ENCODE results near the gene CDK9.

Gene CDK9

DNA sequence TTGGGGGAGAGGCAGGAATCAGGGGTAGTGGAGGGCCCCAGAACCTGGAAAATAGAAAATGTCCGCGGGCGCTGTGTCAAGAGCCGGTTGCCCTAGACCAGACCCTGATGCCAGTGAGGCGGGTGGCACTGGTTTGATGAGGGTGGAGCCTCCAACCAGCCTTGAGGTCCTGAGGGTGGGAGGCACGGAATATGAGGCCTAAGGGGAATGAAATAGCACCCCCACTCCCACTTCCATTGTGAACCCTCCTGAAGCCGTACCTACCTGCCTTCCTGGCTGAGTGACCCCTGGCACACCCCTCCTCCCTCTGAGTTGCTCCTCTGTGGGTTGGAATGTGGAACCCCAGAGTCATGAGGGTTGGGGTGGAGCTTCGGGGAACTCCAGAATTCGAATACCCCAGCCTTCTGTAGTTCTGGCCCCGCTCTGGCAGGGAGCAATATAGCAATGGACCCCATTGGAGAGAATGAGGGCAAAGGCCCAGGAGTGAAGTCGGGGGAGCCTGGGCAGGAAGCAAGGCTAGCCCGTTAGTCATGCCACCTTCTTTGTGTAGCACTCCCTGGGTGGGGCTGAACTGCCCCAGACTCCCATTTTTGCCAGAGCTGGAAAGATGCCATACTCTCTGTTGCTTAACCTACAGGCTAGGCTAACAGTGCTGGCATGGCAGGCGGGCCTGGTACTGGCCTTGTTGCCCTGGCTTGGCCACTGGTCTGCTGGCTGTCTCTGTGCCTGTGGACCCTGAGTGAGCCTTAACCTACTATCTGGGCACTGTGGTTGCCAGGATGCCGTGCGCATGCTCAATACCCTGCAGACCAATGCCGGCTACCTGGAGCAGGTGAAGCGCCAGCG is 17.9 kb downstream of the CDK9 start:
- DNase-seq: no peak

DNA sequence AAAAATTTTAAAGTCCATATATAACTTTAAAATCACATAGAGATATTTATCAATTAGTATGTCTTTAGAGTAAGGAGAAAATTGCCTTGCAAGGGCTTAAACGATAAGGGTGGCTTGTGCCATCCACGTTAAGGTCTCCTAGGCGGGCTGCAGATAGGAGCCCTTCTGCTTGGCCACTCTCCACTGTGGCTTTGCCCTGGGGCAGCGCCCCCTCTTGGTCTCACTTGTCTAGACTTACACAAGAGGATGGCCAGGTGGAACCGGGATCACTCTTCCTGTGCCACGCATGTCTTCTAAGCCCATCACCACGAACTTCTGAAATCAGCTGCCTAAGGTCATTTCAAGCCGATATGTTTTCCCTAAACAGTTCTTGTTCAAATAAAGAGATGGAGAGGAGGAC is 19.8 kb downstream of the CDK9 start:
- no peak for DNase-seq

DNA sequence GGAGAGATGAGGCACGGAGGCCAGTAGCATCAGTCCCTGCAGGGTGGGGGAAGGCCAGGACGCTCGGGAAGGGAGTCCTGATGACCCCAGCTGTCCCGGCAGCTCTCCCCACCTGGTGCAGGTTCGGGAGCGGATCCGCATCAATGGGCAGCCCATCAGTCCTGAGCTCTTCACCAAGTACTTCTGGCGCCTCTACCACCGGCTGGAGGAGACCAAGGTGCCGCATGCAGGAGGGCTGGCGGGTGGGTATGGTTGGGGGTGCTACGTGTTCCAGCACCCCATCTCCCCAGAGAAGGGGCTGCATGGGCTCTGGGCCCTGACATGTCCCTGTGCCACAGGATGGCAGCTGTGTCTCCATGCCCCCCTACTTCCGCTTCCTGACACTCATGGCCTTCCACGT is 21.0 kb downstream of the CDK9 start:
- DNase-seq: no peak

DNA sequence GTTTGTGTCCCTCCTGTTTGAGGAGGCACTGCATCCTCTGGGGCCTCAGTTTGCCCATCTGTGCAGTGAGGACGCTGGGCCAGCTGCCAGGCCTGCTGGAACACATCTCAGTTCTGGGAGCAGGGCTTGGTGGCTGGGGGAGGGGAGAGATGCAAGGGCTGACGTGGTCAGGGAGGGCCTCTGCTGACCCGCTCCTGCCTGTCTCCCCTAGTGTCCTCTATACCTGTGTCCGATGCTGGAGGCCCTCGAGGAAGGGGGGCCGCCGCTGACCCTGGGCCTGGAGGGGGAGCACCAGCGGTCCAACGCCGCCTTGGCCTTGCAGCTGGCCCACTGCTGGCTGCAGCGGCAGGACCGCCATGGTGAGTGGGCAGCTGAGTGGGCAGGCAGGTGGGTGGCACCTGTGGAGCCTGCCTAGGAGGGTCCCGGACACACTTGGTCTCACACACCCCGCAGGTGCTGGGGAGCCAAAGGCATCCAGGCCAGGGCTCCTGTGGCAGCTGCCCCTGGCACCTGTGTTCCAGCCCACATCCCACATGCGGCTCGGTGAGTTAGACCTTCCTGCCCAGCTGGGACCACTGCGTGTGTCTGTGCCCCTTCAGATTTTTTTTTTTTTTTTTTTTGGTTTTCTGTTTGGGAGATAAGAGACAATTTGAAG is 22.6 kb downstream of the CDK9 start:
- no peak for DNase-seq

DNA sequence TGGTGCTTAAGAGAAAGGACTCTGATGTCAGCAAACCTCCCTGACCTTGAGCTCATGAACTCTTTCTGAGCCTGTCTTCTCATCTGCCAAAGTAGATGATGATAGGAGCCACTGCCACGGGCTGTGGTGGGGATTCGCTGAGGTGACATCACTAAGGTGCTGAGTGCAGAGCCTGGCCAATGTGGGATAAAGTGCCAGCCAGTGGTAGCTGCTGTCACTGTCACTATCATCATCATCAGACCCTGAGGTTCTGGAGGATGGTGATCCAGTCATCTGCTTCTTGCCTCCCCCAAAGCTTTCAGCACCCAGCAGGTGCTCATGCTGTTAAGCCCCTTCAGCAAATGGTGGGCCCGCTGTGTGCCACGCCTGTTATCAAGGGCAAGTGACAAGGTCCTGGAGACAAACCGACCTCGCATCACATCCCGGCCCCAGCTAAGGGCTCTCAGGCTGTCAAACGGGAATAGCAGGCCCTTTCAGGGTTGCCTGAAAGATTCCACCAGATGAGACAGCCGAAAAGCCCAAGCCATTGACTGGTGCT is 23.2 kb downstream of the CDK9 start:
- DNase-seq: no peak

DNA sequence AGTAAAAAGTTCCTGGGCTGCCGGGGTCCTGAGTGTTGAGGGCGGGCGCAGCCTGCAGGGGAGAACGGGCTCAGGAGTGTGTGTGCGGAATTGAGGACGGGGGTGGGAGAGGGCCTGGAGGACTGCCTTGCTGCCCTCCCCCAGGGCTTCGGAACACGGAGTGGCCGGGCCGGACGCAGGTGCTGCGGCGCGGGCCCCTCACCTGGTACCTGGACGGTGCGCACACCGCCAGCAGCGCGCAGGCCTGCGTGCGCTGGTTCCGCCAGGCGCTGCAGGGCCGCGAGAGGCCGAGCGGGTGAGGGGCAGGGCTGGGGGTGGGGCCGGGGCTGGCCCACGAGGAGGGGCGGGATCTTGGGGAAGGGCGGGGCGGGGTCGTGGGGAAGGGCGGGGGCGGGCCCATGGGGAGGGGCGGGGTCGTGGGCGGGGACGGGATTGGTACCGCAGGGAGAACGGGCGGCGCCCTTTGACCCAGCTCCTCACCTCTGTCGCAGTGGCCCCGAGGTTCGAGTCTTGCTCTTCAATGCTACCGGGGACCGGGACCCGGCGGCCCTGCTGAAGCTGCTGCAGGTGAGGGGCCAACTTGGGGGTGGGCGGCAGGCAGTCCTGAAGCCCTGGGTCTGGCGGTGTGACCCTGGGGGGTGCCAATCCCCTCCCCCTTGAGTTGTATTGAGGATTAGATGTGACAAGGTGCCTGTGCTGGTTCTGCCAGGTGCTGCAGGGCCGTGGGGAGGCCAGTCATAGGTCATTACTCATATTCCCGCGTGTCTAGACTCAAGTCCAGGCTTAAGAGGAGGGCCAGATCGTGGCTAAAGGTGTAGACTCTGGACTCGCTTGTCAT is 23.9 kb downstream of the CDK9 start:
- no peak for DNase-seq

DNA sequence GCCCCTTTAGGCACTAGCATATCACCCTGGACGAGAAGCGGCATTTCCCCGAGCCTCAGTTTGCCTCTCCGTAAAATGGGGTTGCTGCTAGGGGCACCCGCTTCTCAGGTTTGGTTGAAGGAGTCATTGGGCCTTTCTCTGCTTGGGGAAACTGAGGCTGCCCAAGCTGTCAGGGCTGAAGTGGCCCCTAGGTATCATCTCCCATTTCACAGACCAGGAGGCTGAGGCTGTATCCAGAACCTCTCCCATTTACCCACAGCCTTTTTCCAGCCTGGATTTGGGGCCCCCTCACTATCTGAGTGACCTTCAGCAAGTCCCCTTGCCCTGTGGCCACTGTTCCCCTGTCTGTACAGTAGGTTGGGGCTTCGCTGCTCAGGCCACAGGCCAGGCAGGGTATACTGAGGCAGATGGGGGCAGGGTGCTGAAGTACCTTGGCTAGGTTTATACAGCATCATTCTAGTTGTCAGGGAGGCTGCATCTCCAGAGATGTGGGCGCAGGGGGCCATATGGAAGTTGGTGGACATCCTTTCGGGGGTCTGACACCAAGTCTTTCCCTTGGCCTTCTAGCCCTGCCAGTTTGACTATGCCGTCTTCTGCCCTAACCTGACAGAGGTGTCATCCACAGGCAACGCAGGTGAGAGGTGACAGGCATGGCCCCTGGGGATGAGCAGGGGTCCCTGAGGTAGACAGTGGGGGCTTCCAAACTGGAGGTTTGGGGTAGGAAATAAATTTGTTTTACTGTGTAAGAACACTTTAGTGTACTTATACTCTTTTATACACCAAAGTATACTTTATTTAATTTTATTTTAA is 24.7 kb downstream of the CDK9 start:
- DNase-seq: no peak

DNA sequence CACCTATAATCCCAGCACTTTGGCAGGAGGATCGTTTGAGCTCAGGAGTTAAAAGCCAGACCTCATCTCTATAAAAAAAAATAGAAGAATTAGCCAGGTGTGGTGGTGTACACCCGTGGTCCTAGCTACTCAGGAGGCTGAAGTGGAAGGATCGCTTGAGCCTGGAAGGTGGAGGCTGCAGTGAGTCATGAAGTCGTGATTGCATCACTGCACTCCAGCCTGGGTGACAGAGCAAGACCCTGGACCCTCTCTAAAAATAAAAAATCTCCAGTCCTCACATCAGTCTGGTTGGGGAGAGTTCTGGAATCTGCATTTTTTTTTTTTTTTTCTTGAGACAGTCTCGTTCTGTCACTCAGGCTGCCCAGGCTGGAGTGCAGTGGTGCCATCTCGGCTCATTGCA is 26.2 kb downstream of the CDK9 start:
- no peak for DNase-seq

DNA sequence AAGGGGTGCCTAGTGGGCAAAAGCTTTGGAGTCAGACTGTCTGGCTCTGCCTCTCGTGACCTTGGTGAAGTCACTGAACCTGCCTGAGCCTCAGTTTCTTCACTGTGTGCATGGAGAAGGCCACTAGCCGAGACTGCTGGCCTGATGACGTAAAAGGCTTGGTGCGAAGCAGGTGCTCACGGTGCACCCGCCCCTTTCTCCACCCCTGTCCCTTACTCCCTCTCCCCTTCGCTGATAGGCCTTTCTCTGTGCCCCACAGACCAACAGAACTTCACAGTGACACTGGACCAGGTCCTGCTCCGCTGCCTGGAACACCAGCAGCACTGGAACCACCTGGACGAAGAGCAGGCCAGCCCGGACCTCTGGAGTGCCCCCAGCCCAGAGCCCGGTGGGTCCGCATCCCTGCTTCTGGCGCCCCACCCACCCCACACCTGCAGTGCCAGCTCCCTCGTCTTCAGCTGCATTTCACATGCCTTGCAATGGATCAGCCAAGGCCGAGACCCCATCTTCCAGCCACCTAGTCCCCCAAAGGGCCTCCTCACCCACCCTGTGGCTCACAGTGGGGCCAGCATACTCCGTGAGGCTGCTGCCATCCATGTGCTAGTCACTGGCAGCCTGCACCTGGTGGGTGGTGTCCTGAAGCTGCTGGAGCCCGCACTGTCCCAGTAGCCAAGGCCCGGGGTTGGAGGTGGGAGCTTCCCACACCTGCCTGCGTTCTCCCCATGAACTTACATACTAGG is 27.3 kb downstream of the CDK9 start:
- no peak for DNase-seq

DNA sequence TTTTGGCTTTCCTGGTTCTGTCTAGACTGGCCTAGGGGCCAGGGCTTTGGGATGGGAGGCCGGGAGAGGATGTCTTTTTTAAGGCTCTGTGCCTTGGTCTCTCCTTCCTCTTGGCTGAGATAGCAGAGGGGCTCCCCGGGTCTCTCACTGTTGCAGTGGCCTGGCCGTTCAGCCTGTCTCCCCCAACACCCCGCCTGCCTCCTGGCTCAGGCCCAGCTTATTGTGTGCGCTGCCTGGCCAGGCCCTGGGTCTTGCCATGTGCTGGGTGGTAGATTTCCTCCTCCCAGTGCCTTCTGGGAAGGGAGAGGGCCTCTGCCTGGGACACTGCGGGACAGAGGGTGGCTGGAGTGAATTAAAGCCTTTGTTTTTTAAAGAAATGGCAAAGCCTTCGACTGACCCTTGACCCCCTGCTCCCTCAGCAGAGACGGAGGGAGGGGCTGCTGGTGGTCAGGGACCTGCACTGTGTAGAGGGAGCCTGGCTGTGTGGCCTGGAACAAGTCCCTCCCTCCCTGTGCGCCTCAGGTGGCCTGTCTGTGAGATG is 27.9 kb downstream of the CDK9 start:
- no peak for DNase-seq

DNA sequence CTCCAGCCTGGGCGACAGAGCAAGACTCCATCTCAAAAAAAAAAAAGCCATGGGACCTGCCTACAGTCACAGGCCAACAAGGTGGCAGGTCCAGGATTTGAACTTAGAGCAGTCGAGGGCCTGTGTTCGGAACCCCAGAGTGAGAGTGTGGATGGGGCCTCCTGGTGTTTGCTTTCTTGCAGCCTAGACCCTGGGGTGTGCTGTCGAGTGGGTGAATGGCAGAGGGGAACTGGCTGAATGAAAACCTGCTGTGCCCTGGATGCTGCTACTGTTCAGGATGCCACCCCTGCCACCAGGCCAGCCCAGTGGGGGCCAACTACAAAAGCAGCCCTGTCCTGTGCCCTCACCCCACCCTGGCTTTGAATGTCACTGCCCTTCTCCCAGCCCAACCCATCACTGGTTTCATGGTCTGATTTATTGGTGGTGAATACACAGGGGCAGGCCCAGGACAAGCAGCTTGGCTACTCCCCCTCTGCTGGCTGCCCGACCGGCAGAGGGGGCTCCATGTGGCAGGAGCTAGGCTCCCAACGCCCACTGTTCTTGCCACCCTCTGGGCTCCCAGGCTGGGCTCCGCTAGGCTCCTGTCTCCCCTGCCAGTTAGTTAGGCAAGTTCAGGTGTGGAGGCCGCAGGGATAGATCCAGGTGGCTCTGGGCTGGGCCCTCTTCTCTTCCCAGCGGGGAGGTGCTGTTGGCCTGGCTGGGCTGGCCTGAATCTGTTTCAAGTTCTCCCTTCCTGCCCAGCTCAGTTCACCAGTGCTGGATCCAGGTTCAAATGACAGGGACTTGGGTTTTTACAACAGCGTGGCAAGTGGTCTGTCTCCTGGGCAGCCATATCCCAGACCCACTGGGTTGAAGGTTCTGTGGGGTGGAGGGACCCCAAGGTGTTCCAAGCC is 29.0 kb downstream of the CDK9 start:
- no peak for DNase-seq

DNA sequence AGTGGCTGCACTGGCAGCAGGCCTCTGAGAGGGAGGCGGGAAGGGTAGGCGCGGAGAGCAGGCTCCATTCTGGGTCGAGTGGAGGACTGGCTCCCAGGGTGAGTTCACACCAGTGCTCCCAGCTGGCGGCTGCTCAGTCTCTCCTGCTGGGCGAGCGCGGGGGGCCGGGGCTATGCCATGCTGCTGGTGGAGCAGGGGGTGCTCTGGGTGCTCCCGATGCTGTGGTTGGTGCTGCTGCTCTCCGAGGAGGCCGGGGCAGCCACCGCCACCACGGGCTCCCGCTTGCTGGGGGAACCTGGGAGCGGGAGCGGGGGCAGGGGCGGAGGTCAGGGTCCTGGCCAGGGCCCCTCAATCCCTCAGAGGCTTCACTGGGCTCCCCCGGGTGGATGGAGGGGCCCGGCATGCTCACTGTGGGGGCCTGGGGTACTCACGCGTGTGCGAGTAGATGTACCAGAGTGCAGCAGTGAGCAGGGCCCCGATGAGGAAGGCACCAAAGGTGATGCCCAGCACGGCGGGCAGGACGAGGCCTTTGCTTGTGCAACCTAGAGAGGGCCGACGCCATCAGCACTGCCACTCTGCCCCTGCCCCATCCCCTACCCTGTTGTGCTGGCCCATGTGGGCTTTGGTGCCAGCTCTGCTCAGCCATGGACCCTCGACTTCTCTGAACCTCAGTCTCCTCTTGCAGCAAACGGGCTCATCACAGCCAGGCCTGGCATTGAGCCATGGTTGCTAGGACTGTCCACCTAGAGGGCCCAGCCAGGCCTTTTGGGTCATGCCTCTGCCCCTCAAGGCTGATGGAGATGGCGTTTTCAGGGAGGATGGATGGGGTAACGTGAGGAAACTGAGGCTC is 29.9 kb downstream of the CDK9 start:
- DNase-seq: no peak

DNA sequence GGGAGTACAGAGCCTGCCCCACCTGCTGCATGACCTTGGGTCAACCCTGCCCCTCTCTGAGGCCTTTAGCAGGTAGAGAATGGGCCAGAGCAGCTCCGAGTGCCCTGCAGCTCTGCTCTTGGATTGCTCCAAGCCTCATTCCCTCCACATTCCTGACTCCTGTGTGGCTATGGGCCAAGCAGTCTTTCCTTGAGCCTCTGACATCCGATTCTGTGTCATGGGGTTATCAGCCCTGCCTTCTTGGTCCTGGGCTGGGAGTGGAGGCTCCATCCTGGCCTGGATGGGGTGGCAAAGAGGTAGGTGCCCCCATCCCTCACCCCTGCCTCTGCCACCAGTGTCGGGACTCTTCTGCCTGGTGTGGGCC is 30.5 kb downstream of the CDK9 start:
- DNase-seq: no peak

DNA sequence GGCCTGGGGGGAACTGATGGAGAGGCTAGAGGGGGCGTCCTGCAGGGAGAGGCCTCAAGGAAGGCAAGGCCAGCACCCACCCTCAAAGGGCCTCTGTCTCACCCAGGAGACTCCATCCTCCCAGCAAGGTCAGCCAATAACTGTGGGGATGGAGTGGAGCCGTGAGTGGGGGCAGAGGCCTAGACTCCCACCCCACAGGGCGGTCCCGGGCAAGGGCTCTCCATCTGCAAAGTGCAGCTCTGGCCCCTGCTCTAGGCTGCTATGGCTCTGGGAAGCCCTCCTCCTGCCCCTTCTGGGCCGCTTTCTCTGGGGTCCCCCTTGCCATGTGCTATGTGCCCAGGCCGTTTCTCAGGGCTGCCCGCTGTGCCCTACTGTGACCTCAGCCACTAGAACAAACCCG is 30.9 kb downstream of the CDK9 start:
- no peak for DNase-seq

DNA sequence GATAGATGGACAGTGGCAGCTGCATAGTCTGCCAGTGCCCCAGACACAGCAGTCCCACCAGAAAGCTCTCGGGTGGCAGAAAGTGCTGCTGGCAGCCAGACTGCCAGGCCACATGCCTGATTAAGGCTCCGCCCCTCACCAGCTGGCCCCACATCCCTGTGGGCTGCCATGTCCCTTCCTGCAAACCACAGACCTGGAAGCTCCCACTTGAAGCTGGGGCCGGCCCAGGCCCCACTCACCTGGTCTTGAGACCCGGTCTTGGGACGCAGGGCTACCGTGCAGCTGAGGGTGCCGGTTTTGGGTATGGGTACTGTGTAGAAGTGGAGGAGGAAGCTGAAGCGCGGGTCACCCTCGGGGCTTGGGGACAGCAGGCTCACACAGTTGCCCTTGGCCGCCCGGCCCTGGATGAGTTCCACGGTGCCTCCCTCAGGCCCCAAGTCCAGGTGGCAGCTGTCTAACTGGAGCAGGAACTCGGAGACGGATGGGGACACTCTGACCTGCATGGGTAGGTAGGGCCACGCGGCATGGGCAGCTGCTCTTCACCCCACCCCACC is 32.1 kb downstream of the CDK9 start:
- no peak for DNase-seq

DNA sequence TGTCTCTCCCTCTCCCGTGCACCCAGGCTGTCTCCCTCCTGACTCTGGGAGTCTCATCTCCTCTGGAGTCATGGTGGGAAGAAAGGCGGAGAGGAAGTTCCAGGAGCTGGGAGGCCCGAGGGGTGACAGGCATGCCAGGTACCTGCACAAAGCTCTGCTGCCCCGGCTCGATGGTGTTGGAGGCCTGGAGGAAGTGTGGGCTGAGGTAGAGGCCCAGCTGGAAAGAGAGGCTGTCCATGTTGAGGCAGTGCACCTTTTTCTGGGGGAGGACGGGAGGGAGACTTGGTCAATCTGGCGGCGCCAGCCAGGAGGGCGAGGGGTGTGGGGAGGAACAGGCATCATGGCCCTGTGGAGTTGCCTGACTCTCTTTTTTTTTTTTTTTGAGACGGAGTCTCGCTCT is 32.7 kb downstream of the CDK9 start:
- no peak for DNase-seq

DNA sequence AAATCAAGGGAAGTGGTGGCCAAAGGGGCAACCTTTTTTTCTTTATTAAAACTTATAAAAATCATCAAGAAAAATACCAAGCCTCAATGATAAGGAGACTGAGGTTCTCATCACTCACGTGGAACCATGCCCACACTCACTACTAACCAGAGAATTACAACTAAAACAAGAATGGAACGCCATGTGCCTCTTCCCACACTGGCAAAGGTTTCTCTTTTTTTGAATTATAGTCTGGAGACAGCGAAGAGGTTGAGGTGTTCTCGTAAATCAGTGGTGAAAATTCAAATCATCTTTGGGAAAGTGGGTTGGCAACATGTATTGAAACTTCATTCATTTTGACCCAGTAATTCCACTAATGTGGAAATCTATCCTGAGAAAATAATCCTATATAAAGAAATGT is 36.3 kb downstream of the CDK9 start:
- DNase-seq: no peak

DNA sequence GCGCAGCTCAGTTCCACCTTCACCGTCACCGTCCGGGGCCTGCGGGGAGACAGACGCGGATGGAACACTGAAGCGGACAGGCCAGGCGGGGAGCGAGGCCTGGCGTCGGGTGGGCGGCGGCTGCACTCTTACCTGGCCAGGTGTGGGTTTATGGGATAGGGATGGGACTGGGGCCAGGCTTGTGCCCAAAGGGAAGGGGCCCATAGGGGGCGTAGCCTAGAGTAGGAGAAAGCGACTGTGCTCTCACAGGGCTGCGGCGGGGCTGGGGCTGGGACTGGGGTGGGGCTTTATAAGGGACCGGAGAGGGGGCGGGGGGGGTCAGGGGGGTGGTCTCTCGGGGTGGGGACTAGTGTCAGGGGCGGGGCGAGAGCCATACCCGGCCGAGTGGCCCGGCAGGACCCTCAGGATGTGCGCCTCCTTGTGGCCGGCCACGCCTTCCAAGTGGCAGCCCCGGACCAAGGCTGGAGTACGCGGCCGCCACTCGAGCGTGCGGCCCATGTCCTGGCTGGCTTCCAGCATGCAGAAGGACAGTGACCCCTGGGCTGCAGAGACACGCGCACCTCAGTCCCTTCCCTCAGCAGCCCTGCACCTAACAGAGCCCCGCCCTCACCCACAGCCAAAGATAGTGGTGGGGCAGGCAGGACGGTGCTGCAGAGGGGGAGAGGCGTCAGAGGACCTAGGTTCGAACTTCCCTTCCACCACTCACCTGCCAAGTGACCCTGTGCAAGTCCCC is 39.7 kb downstream of the CDK9 start:
- DNase-seq: no peak
